ENCODE data around the gene ACVR1C. TPM values are rescaled to one million over a fixed set of nuclear protein-coding genes. Genes with fewer than 3 reads are reported as not detected.

Gene ACVR1C
- total RNA-seq, 4 donors from 2014 or later = 0.08 to 1.2 (median 0.69) TPM

DNA sequence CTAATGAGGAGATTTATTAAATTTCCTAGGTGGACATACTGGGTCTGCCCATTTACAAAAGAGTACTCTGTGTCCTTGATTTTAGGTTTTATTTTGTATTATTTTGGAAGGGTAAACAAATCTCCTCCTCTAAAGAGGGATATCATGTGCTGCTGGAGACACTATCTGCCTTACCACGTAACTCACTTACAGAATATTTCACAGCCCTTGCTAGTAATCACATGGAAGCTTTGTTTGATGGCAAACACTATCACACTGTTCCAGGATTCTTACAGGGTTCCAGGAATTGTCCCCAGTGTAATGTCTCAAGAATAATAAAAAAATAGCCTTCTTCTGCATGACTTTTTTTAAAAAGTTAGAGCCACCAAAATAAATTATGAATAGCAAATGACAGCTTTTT lies 29.2 kb upstream of the ACVR1C start:
- Histone ChIP-seq H3K36me3 (no peaks in the 10 kb centered on the region), H3K9me3 (no peaks in the 10 kb centered on the region), H3K27me3 (no peaks in the 10 kb centered on the region), H3K4me3 (no peak overlapping the region), H3K4me1 (no peaks in the 10 kb centered on the region), H3K27ac (no peak overlapping the region)
- ATAC-seq = no peak
- 57 to 88% methylated on average over 1 of the region's 1 CpG for WGBS, 2 donors (ENCODE audit: low coverage in 1 of 2)
- TF ChIP-seq, protein P1, sequence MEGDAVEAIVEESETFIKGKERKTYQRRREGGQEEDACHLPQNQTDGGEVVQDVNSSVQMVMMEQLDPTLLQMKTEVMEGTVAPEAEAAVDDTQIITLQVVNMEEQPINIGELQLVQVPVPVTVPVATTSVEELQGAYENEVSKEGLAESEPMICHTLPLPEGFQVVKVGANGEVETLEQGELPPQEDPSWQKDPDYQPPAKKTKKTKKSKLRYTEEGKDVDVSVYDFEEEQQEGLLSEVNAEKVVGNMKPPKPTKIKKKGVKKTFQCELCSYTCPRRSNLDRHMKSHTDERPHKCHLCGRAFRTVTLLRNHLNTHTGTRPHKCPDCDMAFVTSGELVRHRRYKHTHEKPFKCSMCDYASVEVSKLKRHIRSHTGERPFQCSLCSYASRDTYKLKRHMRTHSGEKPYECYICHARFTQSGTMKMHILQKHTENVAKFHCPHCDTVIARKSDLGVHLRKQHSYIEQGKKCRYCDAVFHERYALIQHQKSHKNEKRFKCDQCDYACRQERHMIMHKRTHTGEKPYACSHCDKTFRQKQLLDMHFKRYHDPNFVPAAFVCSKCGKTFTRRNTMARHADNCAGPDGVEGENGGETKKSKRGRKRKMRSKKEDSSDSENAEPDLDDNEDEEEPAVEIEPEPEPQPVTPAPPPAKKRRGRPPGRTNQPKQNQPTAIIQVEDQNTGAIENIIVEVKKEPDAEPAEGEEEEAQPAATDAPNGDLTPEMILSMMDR (IDR thresholded peaks at IDR 0.05) = no peak
- TF ChIP-seq POLR2A (IDR thresholded peaks at IDR 0.05) (no peak), EP300 (IDR thresholded peaks at IDR 0.05) (no peak)

DNA sequence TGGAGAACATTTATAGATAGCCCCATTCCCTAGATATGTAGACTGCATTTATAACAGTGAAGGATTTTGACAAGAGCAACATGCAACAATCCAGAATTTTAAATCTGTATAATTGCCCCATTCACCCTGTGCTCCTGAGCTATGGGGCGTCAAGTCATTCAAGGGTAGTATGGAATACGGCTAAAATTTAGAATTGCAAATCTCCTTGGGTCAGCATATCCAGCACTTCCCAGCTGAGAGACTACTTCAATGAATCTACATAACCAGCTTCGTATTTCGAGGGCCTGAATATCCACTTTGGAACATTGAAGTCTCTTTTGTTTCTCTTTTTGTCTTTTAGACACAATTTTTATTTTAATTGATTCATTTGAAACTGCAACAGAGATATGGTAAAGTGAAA lies 28.4 kb upstream of the ACVR1C start:
- no peak for TF ChIP-seq POLR2A (IDR thresholded peaks at IDR 0.05)
- no peak for TF ChIP-seq EP300 (IDR thresholded peaks at IDR 0.05)
- no peak for TF ChIP-seq POLR2AphosphoS5 (IDR thresholded peaks at IDR 0.05)
- TF ChIP-seq, protein P1 (IDR thresholded peaks at IDR 0.05) = no peak
- Histone ChIP-seq H3K4me3 (no peak overlapping the region), H3K27ac (no peak overlapping the region), H3K4me1 (no peaks in the 10 kb centered on the region), H3K9me3 (no peaks in the 10 kb centered on the region), H3K27me3 (no peaks in the 10 kb centered on the region), H3K36me3 (no peaks in the 10 kb centered on the region)
- ATAC-seq = no peak
- WGBS, 2 donors (ENCODE audit: low coverage in 1 of 2) = 65 to 68% methylated on average over 4 of the region's 4 CpGs

DNA sequence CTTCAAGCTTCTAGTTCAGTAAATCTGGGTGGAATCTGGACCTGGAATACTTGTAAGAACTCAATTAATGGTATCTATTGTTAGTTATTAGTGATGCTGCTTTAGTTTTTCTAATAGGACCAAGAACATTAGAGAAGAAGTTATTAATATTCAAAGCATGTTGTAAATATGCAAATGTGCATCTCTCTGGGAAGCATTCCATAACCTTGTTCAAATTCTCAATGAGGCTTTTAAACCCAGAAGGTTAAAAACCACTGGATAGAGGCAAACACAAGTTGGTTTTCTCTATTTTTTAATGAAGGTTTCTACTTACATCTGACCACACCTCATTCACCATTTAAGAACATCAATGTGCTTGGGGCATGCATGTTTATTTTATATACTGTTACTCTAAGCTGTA lies 16.1 kb upstream of the ACVR1C start:
- no peak overlapping the region for H3K4me3 ChIP-seq
- no peaks in the 10 kb centered on the region for H3K27me3 ChIP-seq
- no peaks in the 10 kb centered on the region for H3K9me3 ChIP-seq
- no peak for ATAC-seq
- H3K27ac ChIP-seq = no peak overlapping the region
- no peaks in the 10 kb centered on the region for H3K4me1 ChIP-seq
- TF ChIP-seq EP300 (IDR thresholded peaks at IDR 0.05) = no peak
- TF ChIP-seq, protein P1 (IDR thresholded peaks at IDR 0.05) = no peak
- TF ChIP-seq POLR2A (IDR thresholded peaks at IDR 0.05) = no peak
- TF ChIP-seq POLR2AphosphoS5 (IDR thresholded peaks at IDR 0.05) = no peak
- no peaks in the 10 kb centered on the region for H3K36me3 ChIP-seq

DNA sequence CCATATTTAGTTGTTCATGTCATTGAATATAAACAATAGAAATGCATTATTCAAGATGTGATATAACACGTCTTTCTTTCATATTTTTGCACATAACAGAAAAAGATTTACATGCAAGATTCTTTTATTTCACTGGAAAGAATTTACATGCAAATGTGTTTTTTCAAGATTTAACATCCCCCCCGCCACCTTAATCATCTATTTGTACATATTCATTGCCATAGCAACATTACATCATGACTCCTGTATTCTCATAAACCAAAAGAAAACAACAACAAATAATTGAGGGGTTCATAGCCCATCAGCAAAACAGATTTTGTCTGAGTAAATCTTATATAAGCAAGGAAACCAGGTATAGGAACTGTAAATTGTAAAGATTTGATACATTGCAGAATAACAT lies 3.2 kb upstream of the ACVR1C start:
- TF ChIP-seq EP300 (IDR thresholded peaks at IDR 0.05) = no peak
- no peak for TF ChIP-seq POLR2AphosphoS5 (IDR thresholded peaks at IDR 0.05)
- Histone ChIP-seq H3K27ac (no peak overlapping the region), H3K36me3 (no peaks in the 10 kb centered on the region), H3K27me3 (peaks cover 13% of the 10 kb centered on the region), H3K4me3 (no peak overlapping the region), H3K9me3 (no peaks in the 10 kb centered on the region), H3K4me1 (peaks cover 0 to 16% (median 6%) of the 10 kb centered on the region in 3 donors)
- no peak for ATAC-seq
- WGBS, 2 donors (ENCODE audit: low coverage in 1 of 2) = 55 to 62% methylated on average over 2 of the region's 2 CpGs

DNA sequence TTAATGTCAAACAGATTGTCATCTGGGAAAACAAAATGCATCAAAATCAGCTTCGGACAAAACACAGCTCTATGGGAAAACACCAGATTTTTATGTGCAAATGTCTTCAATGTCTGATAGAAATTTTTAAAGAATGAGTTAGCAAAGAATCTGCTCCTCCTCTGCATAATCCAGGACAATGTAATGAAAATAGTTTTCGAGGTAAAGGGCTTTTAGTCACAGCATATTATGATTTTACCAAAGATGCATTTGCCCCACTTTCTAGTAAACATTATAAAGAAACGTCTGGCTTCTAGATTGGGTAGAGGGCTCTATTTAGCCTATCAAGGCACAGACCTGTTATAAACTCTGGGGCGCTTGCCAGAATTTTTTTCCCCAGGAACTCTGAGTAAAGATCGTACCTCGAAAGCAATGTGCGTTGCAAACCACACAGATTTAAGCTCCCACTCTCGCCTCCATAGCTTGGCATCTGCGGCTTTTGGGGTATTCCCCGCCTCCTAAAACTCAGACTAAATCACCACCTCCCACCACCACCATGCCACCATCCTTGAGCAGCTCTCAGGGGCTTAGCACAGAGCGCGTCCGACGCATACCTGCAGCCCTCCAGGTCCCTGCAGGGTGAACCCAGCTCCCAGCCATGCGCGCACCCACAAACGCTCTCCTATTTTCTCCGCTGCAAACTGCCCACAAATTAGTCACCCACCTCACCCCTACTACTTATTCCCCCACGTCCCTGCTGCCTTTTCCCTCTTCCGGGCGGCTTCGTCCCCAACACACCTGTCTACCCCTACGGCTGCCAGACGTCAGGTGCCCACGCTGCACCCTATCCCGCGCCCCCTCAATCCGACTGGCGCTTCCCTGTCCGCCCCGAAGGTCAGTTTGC lies 829 bp downstream of the ACVR1C start:
- no peak for TF ChIP-seq EP300 (IDR thresholded peaks at IDR 0.05)
- H3K4me3 ChIP-seq = peak overlapping the region; percentile 20 to 59
- H3K9me3 ChIP-seq = no peaks in the 10 kb centered on the region
- H3K4me1 ChIP-seq = peaks cover 0 to 16% (median 6%) of the 10 kb centered on the region in 3 donors
- H3K27ac ChIP-seq = no peak overlapping the region
- peak; percentile 17 for ATAC-seq
- H3K27me3 ChIP-seq = peaks cover 17% of the 10 kb centered on the region
- WGBS, 2 donors (ENCODE audit: low coverage in 1 of 2) = 7 to 19% methylated on average over 9 to 23 of the region's 31 CpGs
- H3K36me3 ChIP-seq = no peaks in the 10 kb centered on the region

DNA sequence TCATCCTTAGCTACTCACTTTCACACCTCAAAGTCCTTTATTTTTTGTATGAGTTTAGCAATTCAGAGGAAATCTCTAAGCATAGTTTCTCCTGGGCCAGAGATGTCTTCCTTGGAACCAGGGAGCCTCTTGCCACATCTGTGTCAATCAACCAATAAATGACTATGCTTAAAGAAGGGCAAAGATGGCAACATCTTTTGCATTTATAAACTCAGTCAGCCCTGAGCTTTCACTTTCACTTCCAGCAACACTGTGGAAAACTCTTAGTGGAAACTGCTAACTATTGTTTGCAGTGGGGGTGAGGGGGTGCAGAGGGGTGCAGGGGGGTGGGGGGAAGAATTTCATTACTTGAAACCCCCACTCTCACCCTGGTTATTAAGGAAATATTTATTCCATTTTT lies 3.4 kb downstream of the ACVR1C start:
- no peaks in the 10 kb centered on the region for H3K36me3 ChIP-seq
- no peak overlapping the region for H3K4me3 ChIP-seq
- H3K4me1 ChIP-seq = peaks cover 0 to 16% (median 6%) of the 10 kb centered on the region in 3 donors
- peaks cover 25% of the 10 kb centered on the region for H3K27me3 ChIP-seq
- no peak for TF ChIP-seq EP300 (IDR thresholded peaks at IDR 0.05)
- TF ChIP-seq, protein P1 (IDR thresholded peaks at IDR 0.05) = no peak
- no peak for TF ChIP-seq POLR2AphosphoS5 (IDR thresholded peaks at IDR 0.05)
- no peak for TF ChIP-seq POLR2A (IDR thresholded peaks at IDR 0.05)
- no peak overlapping the region for H3K27ac ChIP-seq
- peaks cover 0 to 7% (median 0%) of the 10 kb centered on the region in 3 donors for H3K9me3 ChIP-seq
- ATAC-seq = no peak
